ENCODE measurements around the gene ZNF768.

Gene ZNF768

DNA sequence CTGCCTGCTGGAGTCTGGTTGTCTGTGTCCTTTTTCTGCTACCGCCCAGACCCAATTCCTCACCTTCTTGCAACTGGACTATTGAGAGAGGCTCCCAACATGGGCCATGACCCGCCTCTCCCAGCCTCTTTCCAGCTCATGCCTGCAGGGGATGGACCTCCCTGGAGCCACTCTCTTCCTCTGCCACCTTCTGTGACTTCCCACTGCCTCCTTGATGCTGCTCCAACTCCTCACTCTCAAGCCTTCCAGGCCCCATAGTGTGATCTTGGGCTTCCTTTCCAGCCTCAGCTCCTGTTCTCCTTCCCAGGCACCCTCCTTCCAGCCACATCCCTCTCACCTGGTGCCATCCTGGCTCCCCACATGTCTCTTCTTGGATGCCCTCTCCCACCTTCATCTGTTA, 11.1 kb downstream of the ZNF768 start:
- no peak overlapping the region for H3K4me3 ChIP-seq (ENCODE audit: low read depth, low read length)
- TF ChIP-seq, protein P1, sequence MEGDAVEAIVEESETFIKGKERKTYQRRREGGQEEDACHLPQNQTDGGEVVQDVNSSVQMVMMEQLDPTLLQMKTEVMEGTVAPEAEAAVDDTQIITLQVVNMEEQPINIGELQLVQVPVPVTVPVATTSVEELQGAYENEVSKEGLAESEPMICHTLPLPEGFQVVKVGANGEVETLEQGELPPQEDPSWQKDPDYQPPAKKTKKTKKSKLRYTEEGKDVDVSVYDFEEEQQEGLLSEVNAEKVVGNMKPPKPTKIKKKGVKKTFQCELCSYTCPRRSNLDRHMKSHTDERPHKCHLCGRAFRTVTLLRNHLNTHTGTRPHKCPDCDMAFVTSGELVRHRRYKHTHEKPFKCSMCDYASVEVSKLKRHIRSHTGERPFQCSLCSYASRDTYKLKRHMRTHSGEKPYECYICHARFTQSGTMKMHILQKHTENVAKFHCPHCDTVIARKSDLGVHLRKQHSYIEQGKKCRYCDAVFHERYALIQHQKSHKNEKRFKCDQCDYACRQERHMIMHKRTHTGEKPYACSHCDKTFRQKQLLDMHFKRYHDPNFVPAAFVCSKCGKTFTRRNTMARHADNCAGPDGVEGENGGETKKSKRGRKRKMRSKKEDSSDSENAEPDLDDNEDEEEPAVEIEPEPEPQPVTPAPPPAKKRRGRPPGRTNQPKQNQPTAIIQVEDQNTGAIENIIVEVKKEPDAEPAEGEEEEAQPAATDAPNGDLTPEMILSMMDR (IDR thresholded peaks at IDR 0.05; ENCODE audit: low read depth, low read length, missing control alignments) = no peak
- no peak for DNase-seq (ENCODE audit: low read depth)

DNA sequence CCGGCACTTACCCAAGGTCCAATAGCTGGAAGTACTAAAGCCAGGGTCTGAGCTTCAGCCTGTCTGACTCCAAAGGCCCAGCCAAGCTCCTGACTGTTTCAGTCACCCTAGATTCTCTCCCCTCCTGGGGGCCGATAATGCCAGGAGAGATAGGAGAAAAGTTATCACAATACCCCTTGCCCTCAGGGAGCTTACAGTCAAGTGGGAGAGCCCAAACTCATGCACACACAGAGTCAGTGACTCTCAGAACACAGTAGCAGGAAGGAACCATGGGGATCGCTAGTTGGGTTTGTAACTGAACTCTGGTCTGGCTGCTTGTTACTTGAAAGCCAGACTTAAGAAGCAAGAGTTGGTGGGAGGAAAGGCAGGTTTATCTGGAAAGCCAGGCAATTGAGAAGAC, 14.9 kb downstream of the ZNF768 start:
- H3K4me3 ChIP-seq (ENCODE audit: low read depth, low read length) = no peak overlapping the region
- TF ChIP-seq, protein P1 (IDR thresholded peaks at IDR 0.05; ENCODE audit: low read depth, low read length, missing control alignments) = no peak
- no peak for DNase-seq (ENCODE audit: low read depth)

GRCh38 chr16:30510376-30510938, 15.9 kb downstream of the ZNF768 start:
- DNase-seq (ENCODE audit: low read depth) = no peak
- H3K4me3 ChIP-seq (ENCODE audit: low read depth, low read length) = no peak overlapping the region
- TF ChIP-seq, protein P1 (IDR thresholded peaks at IDR 0.05; ENCODE audit: low read depth, low read length, missing control alignments) = no peak

DNA sequence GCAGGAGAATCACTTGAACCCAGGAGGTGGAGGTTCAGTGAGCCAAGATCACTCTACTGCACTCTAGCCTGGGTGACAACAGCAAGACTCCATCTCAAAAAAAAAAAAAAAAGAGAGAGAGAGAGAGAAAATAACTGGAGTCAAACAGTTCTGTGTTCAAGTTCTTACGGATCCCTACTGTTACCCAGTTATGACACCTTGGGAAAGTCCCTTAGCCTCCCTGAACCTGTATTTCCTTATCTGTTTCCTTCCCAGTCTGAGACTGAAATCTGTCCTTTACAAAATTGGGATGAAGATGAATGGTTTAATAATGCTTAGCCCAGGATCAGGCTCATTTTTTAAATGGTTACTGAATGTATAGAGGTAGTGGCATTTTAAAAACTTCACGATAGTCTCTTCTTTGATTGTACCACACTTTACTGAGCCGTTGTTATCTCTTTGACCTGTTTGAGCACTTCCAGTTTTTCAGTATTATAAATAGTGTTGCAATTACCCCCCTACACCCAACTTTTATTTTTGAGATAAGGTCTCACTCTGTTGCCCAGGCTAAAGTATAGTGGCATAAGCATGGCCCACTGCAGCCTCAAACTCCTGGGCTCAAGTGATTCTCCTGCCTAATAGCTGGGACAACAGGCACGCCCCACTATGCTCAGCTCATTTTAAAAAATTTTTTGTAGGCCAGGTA, 17.1 kb downstream of the ZNF768 start:
- no peak overlapping the region for H3K4me3 ChIP-seq (ENCODE audit: low read depth, low read length)
- no peak for DNase-seq (ENCODE audit: low read depth)
- TF ChIP-seq, protein P1 (IDR thresholded peaks at IDR 0.05; ENCODE audit: low read depth, low read length, missing control alignments) = no peak

- H3K4me3 ChIP-seq (ENCODE audit: low read depth, low read length) = no peak overlapping the region
- DNase-seq (ENCODE audit: low read depth) = no peak
- TF ChIP-seq, protein P1 (IDR thresholded peaks at IDR 0.05; ENCODE audit: low read depth, low read length, missing control alignments) = no peak
Observed at GRCh38 chr16:30503403-30504296, 22.7 kb downstream of the ZNF768 start.

DNA sequence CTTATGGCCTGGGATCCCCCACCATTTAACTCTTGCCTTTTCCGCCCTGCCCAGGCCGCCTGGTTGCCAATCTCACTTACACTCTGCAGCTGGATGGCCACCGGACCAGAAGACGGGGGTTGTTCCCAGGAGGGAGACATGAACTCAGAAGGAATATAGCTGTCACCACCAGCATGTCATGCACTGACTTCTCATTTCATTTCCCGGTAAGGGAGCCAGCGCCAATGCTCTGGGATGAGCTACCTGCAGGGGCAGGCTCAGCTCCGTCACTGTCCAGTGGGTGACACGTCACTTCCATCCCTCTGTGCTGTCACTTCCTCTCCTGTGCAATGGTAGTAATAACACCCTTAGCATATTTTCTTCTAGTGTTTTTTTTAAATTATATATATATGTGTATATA, 27.1 kb downstream of the ZNF768 start:
- H3K4me3 ChIP-seq (ENCODE audit: low read depth, low read length) = no peak overlapping the region
- TF ChIP-seq, protein P1 (IDR thresholded peaks at IDR 0.05; ENCODE audit: low read depth, low read length, missing control alignments) = no peak
- DNase-seq (ENCODE audit: low read depth) = no peak

Data from GM12864 (cell line).